Measurements from ENCODE around the gene HID1.

HID1 gene

GRCh38 chr17:74904687-74905409 lies 67.7 kb downstream of the HID1 start:
- Histone ChIP-seq H3K4me2 (ENCODE audit: low read depth, low read length) (no peak overlapping the region), H3K4me1 (ENCODE audit: low read length) (no peaks in the 10 kb centered on the region), H4K20me1 (ENCODE audit: insufficient read depth, low read length) (no peaks in the 10 kb centered on the region), H3K27me3 (replicated peaks; ENCODE audit: insufficient read depth, low read length) (peaks cover 57% of the 10 kb centered on the region), H2AFZ (ENCODE audit: low read length) (no peak overlapping the region), H3K4me3 (ENCODE audit: low read length) (no peak overlapping the region), H3K36me3 (replicated peaks; ENCODE audit: insufficient read depth, low read length) (no peaks in the 10 kb centered on the region), H3K79me2 (ENCODE audit: low read length) (no peaks in the 10 kb centered on the region), H3K9me2 (replicated peaks; ENCODE audit: insufficient read depth, low read length) (no peaks in the 10 kb centered on the region), H3F3A (ENCODE audit: insufficient read depth, low read length) (no peaks in the 10 kb centered on the region), H3K9ac (ENCODE audit: low read length) (no peak overlapping the region), H3K9me3 (replicated peaks; ENCODE audit: insufficient read depth, low read length) (no peaks in the 10 kb centered on the region), H3K27ac (ENCODE audit: low read length) (no peak overlapping the region)
- TF ChIP-seq, protein P1, sequence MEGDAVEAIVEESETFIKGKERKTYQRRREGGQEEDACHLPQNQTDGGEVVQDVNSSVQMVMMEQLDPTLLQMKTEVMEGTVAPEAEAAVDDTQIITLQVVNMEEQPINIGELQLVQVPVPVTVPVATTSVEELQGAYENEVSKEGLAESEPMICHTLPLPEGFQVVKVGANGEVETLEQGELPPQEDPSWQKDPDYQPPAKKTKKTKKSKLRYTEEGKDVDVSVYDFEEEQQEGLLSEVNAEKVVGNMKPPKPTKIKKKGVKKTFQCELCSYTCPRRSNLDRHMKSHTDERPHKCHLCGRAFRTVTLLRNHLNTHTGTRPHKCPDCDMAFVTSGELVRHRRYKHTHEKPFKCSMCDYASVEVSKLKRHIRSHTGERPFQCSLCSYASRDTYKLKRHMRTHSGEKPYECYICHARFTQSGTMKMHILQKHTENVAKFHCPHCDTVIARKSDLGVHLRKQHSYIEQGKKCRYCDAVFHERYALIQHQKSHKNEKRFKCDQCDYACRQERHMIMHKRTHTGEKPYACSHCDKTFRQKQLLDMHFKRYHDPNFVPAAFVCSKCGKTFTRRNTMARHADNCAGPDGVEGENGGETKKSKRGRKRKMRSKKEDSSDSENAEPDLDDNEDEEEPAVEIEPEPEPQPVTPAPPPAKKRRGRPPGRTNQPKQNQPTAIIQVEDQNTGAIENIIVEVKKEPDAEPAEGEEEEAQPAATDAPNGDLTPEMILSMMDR (IDR thresholded peaks at IDR 0.05; ENCODE audit: low read length): no peak
- no peak for TF ChIP-seq EZH2 (optimal IDR thresholded peaks at IDR 0.05; ENCODE audit: low read depth, low read length)
- no peak for TF ChIP-seq EZH2phosphoT487 (IDR thresholded peaks at IDR 0.05; ENCODE audit: low read length)
- DNase-seq: no peak

DNA sequence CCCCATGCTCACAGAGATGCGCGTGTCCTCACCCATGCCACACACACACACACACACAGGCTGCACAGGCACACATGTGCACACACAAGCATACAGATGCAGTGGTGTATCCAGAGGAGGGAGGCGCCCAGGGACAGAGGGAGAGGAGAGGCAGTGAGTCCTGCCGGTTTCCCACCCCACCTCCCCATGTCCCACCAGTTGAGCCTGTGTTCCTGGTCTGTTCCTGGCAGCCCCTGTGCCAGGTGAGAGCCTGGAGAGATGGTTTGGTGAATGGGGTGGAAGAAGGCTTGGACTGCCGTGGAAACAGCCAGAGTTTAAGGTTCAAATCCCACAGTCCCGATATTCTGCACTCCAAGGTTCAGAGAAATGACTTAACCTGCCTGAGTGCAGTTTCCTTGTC lies 68.9 kb downstream of the HID1 start:
- peaks cover 66% of the 10 kb centered on the region for H3K27me3 ChIP-seq (replicated peaks; ENCODE audit: insufficient read depth, low read length)
- H3K27ac ChIP-seq (ENCODE audit: low read length): no peak overlapping the region
- no peak overlapping the region for H2AFZ ChIP-seq (ENCODE audit: low read length)
- H3K9ac ChIP-seq (ENCODE audit: low read length): no peak overlapping the region
- no peaks in the 10 kb centered on the region for H3K9me2 ChIP-seq (replicated peaks; ENCODE audit: insufficient read depth, low read length)
- H3F3A ChIP-seq (ENCODE audit: insufficient read depth, low read length): no peaks in the 10 kb centered on the region
- H3K4me3 ChIP-seq (ENCODE audit: low read length): no peak overlapping the region
- no peaks in the 10 kb centered on the region for H4K20me1 ChIP-seq (ENCODE audit: insufficient read depth, low read length)
- DNase-seq: no peak
- no peak overlapping the region for H3K4me2 ChIP-seq (ENCODE audit: low read depth, low read length)
- H3K36me3 ChIP-seq (replicated peaks; ENCODE audit: insufficient read depth, low read length): no peaks in the 10 kb centered on the region
- no peaks in the 10 kb centered on the region for H3K79me2 ChIP-seq (ENCODE audit: low read length)
- H3K4me1 ChIP-seq (ENCODE audit: low read length): no peaks in the 10 kb centered on the region
- TF ChIP-seq EZH2phosphoT487 (IDR thresholded peaks at IDR 0.05; ENCODE audit: low read length) (no peak), EZH2 (optimal IDR thresholded peaks at IDR 0.05; ENCODE audit: low read depth, low read length) (no peak)
- TF ChIP-seq, protein P1 (IDR thresholded peaks at IDR 0.05; ENCODE audit: low read length): no peak
- H3K9me3 ChIP-seq (replicated peaks; ENCODE audit: insufficient read depth, low read length): no peaks in the 10 kb centered on the region

GRCh38 chr17:74903034-74903433 lies 69.5 kb downstream of the HID1 start:
- no peaks in the 10 kb centered on the region for H3K79me2 ChIP-seq (ENCODE audit: low read length)

More at GRCh38 chr17:74903034-74903433, 69.5 kb downstream of the HID1 start:
- H3K4me3 ChIP-seq (ENCODE audit: low read length): no peak overlapping the region
- no peaks in the 10 kb centered on the region for H4K20me1 ChIP-seq (ENCODE audit: insufficient read depth, low read length)
- peaks cover 69% of the 10 kb centered on the region for H3K27me3 ChIP-seq (replicated peaks; ENCODE audit: insufficient read depth, low read length)
- no peak overlapping the region for H3K4me2 ChIP-seq (ENCODE audit: low read depth, low read length)
- H3K9ac ChIP-seq (ENCODE audit: low read length): no peak overlapping the region
- no peaks in the 10 kb centered on the region for H3K9me2 ChIP-seq (replicated peaks; ENCODE audit: insufficient read depth, low read length)
- H3K9me3 ChIP-seq (replicated peaks; ENCODE audit: insufficient read depth, low read length): no peaks in the 10 kb centered on the region
- no peak overlapping the region for H2AFZ ChIP-seq (ENCODE audit: low read length)
- no peak overlapping the region for H3K27ac ChIP-seq (ENCODE audit: low read length)
- H3F3A ChIP-seq (ENCODE audit: insufficient read depth, low read length): no peaks in the 10 kb centered on the region
- DNase-seq: no peak
- H3K36me3 ChIP-seq (replicated peaks; ENCODE audit: insufficient read depth, low read length): no peaks in the 10 kb centered on the region
- no peaks in the 10 kb centered on the region for H3K4me1 ChIP-seq (ENCODE audit: low read length)
- no peak for TF ChIP-seq EZH2 (optimal IDR thresholded peaks at IDR 0.05; ENCODE audit: low read depth, low read length)
- TF ChIP-seq EZH2phosphoT487 (IDR thresholded peaks at IDR 0.05; ENCODE audit: low read length): no peak
- TF ChIP-seq, protein P1 (IDR thresholded peaks at IDR 0.05; ENCODE audit: low read length): no peak
